ENCODE measurements around the gene RSAD2. TPM values are rescaled to one million over a fixed set of nuclear protein-coding genes. Genes with fewer than 3 reads are reported as not detected.

Gene RSAD2
- total RNA-seq, result under 0.01 and 0.47 TPM in 2 replicates

GRCh38 chr2:6877402-6878304 is at the start of gene RSAD2:
TSS of gene RSAD2 (plus strand) at chr2:6877777. CDS start at chr2:6877801, 24 bp downstream.

GRCh38 chr2:6865346-6866274 is 12.0 kb upstream of the RSAD2 start, which contains the start of gene CMPK2:
TSS of gene CMPK2 (minus strand) at chr2:6865907. CDS start at chr2:6865696, 211 bp downstream.

GRCh38 chr2:6917071-6917760 is 39.6 kb downstream of the RSAD2 start, which contains the start of gene RNF144A:
TSS of gene RNF144A (plus strand) at chr2:6917412. CDS start at chr2:6996927, 79,515 bp downstream.

Other genes starting within 250 kb of the RSAD2 start
- gene CMPK2, start 11.9 kb upstream of the RSAD2 start, total RNA-seq, result 0.17 and 0.47 TPM in 2 replicates
- gene RNF144A, start 39.6 kb downstream of the RSAD2 start, total RNA-seq, result 0.17 and 3.9 TPM in 2 replicates